K562 (cell line): Measurements from ENCODE around the gene RPL7A. TPM values are rescaled to one million over a fixed set of nuclear protein-coding genes. Genes with fewer than 3 reads are reported as not detected.

Experiments
- CEBPZ ChIP-seq: fragments of 150-350 bp; IDR thresholded peaks from 2 replicates; pipeline ENCODE4 v1.6.1; 2014; ENCODE audit warnings: low read depth, mild to moderate bottlenecking, low read length, borderline replicate concordance
- GTF2A2 ChIP-seq: IDR thresholded peaks from 2 replicates; pipeline ENCODE4 v1.6.1; 2016; ENCODE audit warnings: mild to moderate bottlenecking, missing genetic modification characterization, missing compliant biosample characterization
- HDGF ChIP-seq: fragments of 450-650 bp; IDR thresholded peaks from 2 replicates; pipeline ENCODE4 v1.6.1; 2016
- KDM2B ChIP-seq: fragments of 250-450 bp; sonication (Bioruptor Pico); IDR thresholded peaks from 2 replicates; pipeline ENCODE4 v1.8.0; 2021; ENCODE audit warnings: mild to moderate bottlenecking, moderate library complexity
- L3MBTL2 ChIP-seq: fragments of 450-650 bp; IDR thresholded peaks from 2 replicates; pipeline ENCODE4 v1.6.1; 2016; ENCODE audit warnings: mild to moderate bottlenecking, moderate library complexity
- MTF1 ChIP-seq: fragments of 250-450 bp; sonication (Bioruptor Pico); IDR thresholded peaks from 2 replicates; pipeline ENCODE4 v1.9.0; 2021; ENCODE audit warnings: moderate library complexity, mild to moderate bottlenecking, inconsistent platforms, borderline replicate concordance
- MYNN ChIP-seq, 2 experiments: sonication (generic); formaldehyde crosslinking in 1 of 2; IDR thresholded peaks; 2 replicates each; pipeline versions ENCODE4 v1.5.0 to v1.6.1; 2016 to 2020; ENCODE audit warnings: antibody characterized with exemption in 1 of 2, missing genetic modification reagents in 1 of 2
- PHB2 ChIP-seq: fragments of 450-650 bp; IDR thresholded peaks from 2 replicates; pipeline ENCODE4 v1.6.1; 2017; ENCODE audit warnings: low read depth
- PHF8 ChIP-seq: fragments of 200-600 bp; sonication (generic); IDR thresholded peaks from 2 replicates; pipeline ENCODE4 v1.6.1; 2012; ENCODE audit warnings: mixed run types, mild to moderate bottlenecking, inconsistent platforms, low read length, moderate library complexity, borderline replicate concordance
- RBM22 ChIP-seq: fragments of 200-400 bp; formaldehyde crosslinking; IDR thresholded peaks from 2 replicates; pipeline ENCODE4 v1.6.1; 2018; ENCODE audit warnings: low read length, low read depth; ENCODE audit not compliant: poor library complexity, severe bottlenecking
- REST ChIP-seq, 2 experiments: fragments of 450-650 bp; formaldehyde crosslinking in 1 of 2; IDR thresholded peaks; 2 replicates each; pipeline versions ENCODE4 v1.4.0 to v1.6.1; 2014 to 2020; ENCODE audit warnings: mild to moderate bottlenecking in 2 of 2, borderline replicate concordance in 1 of 2, low read depth in 1 of 2
- RNF2 ChIP-seq: sonication (generic); IDR thresholded peaks from 2 replicates; pipeline ENCODE4 v1.6.1; 2016
- TCF3 ChIP-seq: sonication (generic); formaldehyde crosslinking; IDR thresholded peaks from 2 replicates; pipeline ENCODE4 v1.4.0; 2020; ENCODE audit warnings: mild to moderate bottlenecking, missing genetic modification reagents
- ZEB2 ChIP-seq: fragments of 450-650 bp; IDR thresholded peaks from 2 replicates; pipeline ENCODE4 v1.6.1; 2016
- ZNF436 ChIP-seq: fragments of 250-450, 450-650 bp; sonication (Bioruptor Pico); formaldehyde crosslinking; IDR thresholded peaks from 2 replicates; pipeline ENCODE4 v1.7.0; 2020; ENCODE audit warnings: mild to moderate bottlenecking
- ZNF511 ChIP-seq: sonication (generic); formaldehyde crosslinking; IDR thresholded peaks from 2 replicates; pipeline ENCODE4 v1.8.0; 2022; ENCODE audit warnings: mild to moderate bottlenecking, missing genetic modification reagents
- polyA plus RNA-seq, 8 experiments: library from polyadenylated mRNA; depleted of rRNA in 4 of 8; stranded (reverse) in 5 of 8; unstranded in 3 of 8; fragments of >200 nt; fragmentation: Nextera tagmentation in 2 of 8; fragmentation: Illumina TruSeq in 1 of 8; extraction: Ambion mirVana in 2 of 8; extraction: Trizol in 1 of 8; gene quantifications; 2 replicates each; pipeline versions ENCODE4 v1.2.1 to v1.2.3, GENCODE V29; 2011 to 2014; ENCODE audit warnings: inconsistent platforms in 1 of 8, missing spikeins in 1 of 8
- total RNA-seq, 7 experiments: library from RNA; depleted of rRNA in 6 of 7; stranded (reverse); fragments of >200 nt in 6 of 7; fragmentation: Illumina TruSeq in 2 of 7; extraction: Trizol in 2 of 7; gene quantifications; 2 replicates each; pipeline versions ENCODE4 v1.2.1 to v1.2.3, GENCODE V29; 2011 to 2021; ENCODE audit warnings: low replicate concordance in 1 of 7

RPL7A gene
- total and polyA plus RNA-seq, 9 of the 15 experiments (the other 6 are each of a cell fraction or from before 2014, with no cell fraction given), result 1,935 to 3,760 (median 2,652) TPM

- TF ChIP-seq MYNN (IDR thresholded peaks at IDR 0.05), result 0 out of 2 replicates have a peak, but pooled peaks have one; percentile 29
- TF ChIP-seq MYNN (CRISPR knock-in tag; IDR thresholded peaks at IDR 0.05), result no peak
- no peak for TF ChIP-seq REST (IDR thresholded peaks at IDR 0.05; ENCODE audit: borderline replicate concordance)
- no peak for TF ChIP-seq REST (CRISPR knock-in tag; IDR thresholded peaks at IDR 0.05; ENCODE audit: low read depth)
- TF ChIP-seq ZNF511, result peak; percentile 61; the same call in 1 of the 2 replicates
- no peak for TF ChIP-seq PHB2
- no peak for TF ChIP-seq ZEB2
- TF ChIP-seq L3MBTL2, result peak; percentile 53; the same call in 1 of the 2 replicates
- no peak for TF ChIP-seq MTF1
- TF ChIP-seq ZNF436, result 0 out of 2 replicates have a peak, but pooled peaks have one; percentile 2
- TF ChIP-seq HDGF, result no peak
- peak; percentile 96 for TF ChIP-seq PHF8
- TF ChIP-seq RBM22, result peak; percentile 87
- peak; percentile 59; the same call in 1 of the 2 replicates for TF ChIP-seq GTF2A2
- no peak for TF ChIP-seq KDM2B (CRISPR knock-in tag)
- TF ChIP-seq TCF3 (CRISPR knock-in tag), result peak; percentile 8; the same call in 1 of the 2 replicates
- no peak for TF ChIP-seq CEBPZ
- peak; percentile 76; the same call in 1 of the 2 replicates for TF ChIP-seq RNF2
Measured at GRCh38 chr9:133347985-133348717, at the start of gene RPL7A, which contains the start of gene MED22 (continued).
